Stimulated activated CD4-positive, alpha-beta T cell treated with anti-CD3 and anti-CD28 coated beads, Interleukin-1b, Interleukin-23, amount 100 ng/mL, for 24 hours (primary cell): Measurements from ENCODE around the gene TAF1L.
A peak's percentile ranks its signal among the peaks of the same experiment; 100 is the strongest.

ENCODE experiments used
- DNase-seq, 4 experiments: peaks; one replicate each; pipeline ENCODE4 v3.0.0-alpha.2; 2020; ENCODE audit warnings: low read depth in 4 of 4, low spot score in 1 of 4

The TAF1L gene

GRCh38 chr9:32589083-32589723 is 46.3 kb downstream of the TAF1L start:
- DNase-seq: no peak

GRCh38 chr9:32587901-32588300 is 47.6 kb downstream of the TAF1L start:
- DNase-seq: no peak

DNA sequence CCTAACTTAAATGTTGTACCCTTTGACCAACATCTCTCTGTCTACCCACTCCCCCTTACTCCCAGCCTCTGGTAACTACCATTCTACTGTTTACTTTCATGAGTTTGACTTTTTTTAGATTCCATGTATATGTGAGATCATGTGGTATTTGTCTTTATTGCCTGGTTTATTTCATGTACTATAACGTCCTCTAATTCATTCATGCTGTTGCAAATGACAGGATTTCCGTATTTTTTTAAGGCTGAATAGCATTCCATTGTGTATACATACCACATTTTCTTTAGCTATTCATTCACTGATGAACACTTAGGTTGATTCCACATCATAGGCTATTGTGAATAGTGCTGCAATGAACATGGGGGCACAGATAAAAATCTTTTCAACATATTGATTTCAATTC is 50.7 kb downstream of the TAF1L start:
- DNase-seq: no peak

DNA sequence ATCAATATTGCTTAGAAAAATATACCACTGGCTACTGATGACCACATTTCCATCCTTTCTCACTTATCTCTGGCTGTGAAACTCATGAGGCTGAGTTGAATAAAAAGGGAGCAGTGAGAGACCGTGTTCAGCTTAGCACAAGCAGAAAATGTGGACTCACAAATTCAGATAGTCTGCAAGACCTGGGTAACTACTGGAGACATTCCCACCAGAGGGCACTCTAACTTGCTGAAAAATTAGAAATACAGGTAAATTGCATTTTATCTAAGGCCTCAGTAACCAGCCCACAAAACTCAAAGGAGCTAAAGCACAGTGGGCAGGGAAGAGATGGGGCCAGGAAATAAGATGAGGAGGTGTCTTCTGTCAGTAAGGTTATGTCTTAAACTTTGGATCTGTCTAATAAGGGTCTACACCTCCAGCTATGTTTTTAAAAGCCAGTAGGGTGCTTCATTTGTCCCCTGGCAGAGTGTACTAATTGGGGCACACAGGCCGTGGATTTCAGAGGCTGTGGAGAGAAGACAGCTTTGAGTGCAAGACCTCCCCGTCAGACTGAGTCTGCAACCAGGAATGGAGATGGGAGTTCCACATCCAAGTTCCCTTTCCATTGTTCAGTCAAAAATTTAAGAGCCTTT is 53.8 kb downstream of the TAF1L start:
- DNase-seq: no peak

GRCh38 chr9:32580631-32581300 is 54.7 kb downstream of the TAF1L start:
- no peak for DNase-seq

GRCh38 chr9:32579706-32580331 is 55.6 kb downstream of the TAF1L start:
- peak; percentile 51 to 78 (median 64) for DNase-seq
